HCT116 (cell line): ENCODE measurements around the gene ADAMTS19. TPM values are rescaled to one million over a fixed set of nuclear protein-coding genes. Genes with fewer than 3 reads are reported as not detected.

Experiments used
- ATAC-seq: fragments of 200-7000 bp; cut with Tn5 transposase; 2 replicates; pipeline ENCODE4 v1.9.1; 2020; ENCODE audit warnings: mild to moderate bottlenecking, moderate library complexity
- BruUV-seq: library from RNA; stranded (reverse); fragments of 400-500 nt; replicated peaks from 2 replicates; lab custom pipeline; 2021; lab: Mats Ljungman, UMichigan
- CTCF ChIA-PET: fragments of 300-600 bp; sonication (Branson Sonifier 250); formaldehyde crosslinking; loops from one replicate; lab custom pipeline; 2021; ENCODE audit warnings: antibody characterized with exemption; lab: Charles Lee
- POLR2A ChIA-PET: fragments of 300-600, 350-600 bp; sonication (Branson Sonifier 250); formaldehyde crosslinking; loops from one replicate; lab custom pipeline; 2021; ENCODE audit warnings: antibody characterized with exemption; lab: Charles Lee
- RAD21 ChIA-PET, 2 experiments: fragments of 300-600 bp; sonication (Branson Sonifier 250); formaldehyde crosslinking; loops; one replicate each; lab custom pipeline; 2023; ENCODE audit warnings: low total read pairs in 2 of 2; ENCODE audit not compliant: uncharacterized antibody in 2 of 2, unreplicated experiment in 2 of 2, low non-redundant PET in 1 of 2; lab: Charles Lee
- DNase-seq: peaks from one replicate; pipeline ENCODE4 v3.0.0-alpha.2; 2010; ENCODE audit warnings: low read depth, low spot score
- H2AFZ ChIP-seq: fragments of 200-600 bp; shearing (Covaris generic), sonication (generic); 2 replicates; pipeline ENCODE4 v1.6.1; 2017; ENCODE audit warnings: low read depth, mixed run types, mixed read lengths, antibody characterized with exemption, low read length; ENCODE audit not compliant: poor library complexity, severe bottlenecking
- H3K27ac ChIP-seq: 2 replicates; pipeline ENCODE4 v1.5.1; 2012; ENCODE audit warnings: low read depth, low read length
- H3K27me3 ChIP-seq: fragments of 200-600 bp; sonication (generic); 2 replicates; pipeline ENCODE4 v1.6.1; 2016; ENCODE audit warnings: mixed run types, low read length, mixed read lengths; ENCODE audit not compliant: insufficient read depth
- H3K36me3 ChIP-seq, 2 experiments: fragments of 200-500 bp in 1 of 2; fragments of 200-600 bp in 1 of 2; sonication (Bioruptor generic) in 1 of 2; sonication (generic) in 1 of 2; 2 replicates each; pipeline versions ENCODE4 v1.5.1 to v1.6.1; 2014 to 2016; ENCODE audit warnings: low read length in 2 of 2, inconsistent platforms in 1 of 2, mixed read lengths in 1 of 2, mixed run types in 1 of 2; ENCODE audit not compliant: insufficient read depth in 2 of 2, control insufficient read depth in 1 of 2
- H3K4me1 ChIP-seq, 2 experiments: fragments of 200-600 bp in 1 of 2; sonication (generic) in 1 of 2; 2 replicates each; pipeline versions ENCODE4 v1.5.1 to v1.6.1; 2012 to 2017; ENCODE audit warnings: low read length in 2 of 2, inconsistent platforms in 1 of 2, mild to moderate bottlenecking in 1 of 2, mixed read lengths in 1 of 2, mixed run types in 1 of 2, moderate library complexity in 1 of 2; ENCODE audit not compliant: insufficient read depth in 2 of 2, control insufficient read depth in 1 of 2
- H3K4me2 ChIP-seq: fragments of 200-600 bp; sonication (generic); 2 replicates; pipeline ENCODE4 v1.6.1; 2017; ENCODE audit warnings: mixed run types, low read length, mixed read lengths
- H3K4me3 ChIP-seq, 2 experiments: fragments of 200-600 bp in 1 of 2; sonication (generic) in 1 of 2; replicated peaks in 1 of 2; 2 replicates each; pipeline ENCODE4 v1.5.1; 2011 to 2016; ENCODE audit warnings: low read length in 2 of 2, control low read depth in 1 of 2, low read depth in 1 of 2, mild to moderate bottlenecking in 1 of 2, mixed read lengths in 1 of 2, mixed run types in 1 of 2
- H3K79me2 ChIP-seq: fragments of 200-600 bp; sonication (generic); 2 replicates; pipeline ENCODE4 v1.6.1; 2017; ENCODE audit warnings: mild to moderate bottlenecking, mixed run types, low read length, moderate library complexity, mixed read lengths; ENCODE audit not compliant: insufficient read depth
- H3K9ac ChIP-seq: fragments of 200-600 bp; sonication (generic); 2 replicates; pipeline ENCODE4 v1.6.1; 2016; ENCODE audit warnings: low read length, mixed read lengths
- H3K9me2 ChIP-seq: fragments of 200-600 bp; sonication (generic), shearing (Covaris generic); 2 replicates; pipeline ENCODE4 v1.6.1; 2017; ENCODE audit warnings: mixed run types, mild to moderate bottlenecking, moderate library complexity; ENCODE audit not compliant: insufficient read depth
- H3K9me3 ChIP-seq, 2 experiments: fragments of 200-500 bp in 1 of 2; fragments of 200-600 bp in 1 of 2; sonication (Bioruptor generic) in 1 of 2; sonication (generic) in 1 of 2; 2 replicates each; pipeline ENCODE4 v1.6.1; 2014 to 2017; ENCODE audit warnings: low read length in 2 of 2, mixed read lengths in 2 of 2, inconsistent platforms in 1 of 2, low read depth in 1 of 2, mild to moderate bottlenecking in 1 of 2, mixed run types in 1 of 2, moderate library complexity in 1 of 2; ENCODE audit not compliant: control insufficient read depth in 1 of 2, insufficient read depth in 1 of 2
- H4K20me1 ChIP-seq: fragments of 200-600 bp; sonication (generic), shearing (Covaris generic); 2 replicates; pipeline ENCODE4 v1.6.1; 2017; ENCODE audit warnings: mixed run types, mild to moderate bottlenecking, moderate library complexity; ENCODE audit not compliant: insufficient read depth
- ATF3 ChIP-seq: IDR thresholded peaks from 2 replicates; pipeline ENCODE4 v1.6.1; 2012
- CBX3 ChIP-seq: IDR thresholded peaks from 2 replicates; pipeline ENCODE4 v1.6.1; 2012; ENCODE audit warnings: low read depth
- CTCF ChIP-seq, 3 experiments: fragments of 200-600 bp in 1 of 3; sonication (generic) in 1 of 3; IDR thresholded peaks in 2 of 3; conservative IDR thresholded peaks in 1 of 3; 2 replicates each; pipeline ENCODE4 v1.5.1; 2012 to 2017; ENCODE audit warnings: low read depth in 2 of 3, low read length in 2 of 3, antibody characterized with exemption in 1 of 3, borderline replicate concordance in 1 of 3, control low read depth in 1 of 3, mild to moderate bottlenecking in 1 of 3, mixed read lengths in 1 of 3, mixed run types in 1 of 3, moderate library complexity in 1 of 3; ENCODE audit not compliant: insufficient read depth in 1 of 3
- EGR1 ChIP-seq: IDR thresholded peaks from 2 replicates; pipeline ENCODE4 v1.6.1; 2012; ENCODE audit warnings: low read depth
- ELF1 ChIP-seq: IDR thresholded peaks from 2 replicates; pipeline ENCODE4 v1.6.1; 2012; ENCODE audit warnings: low read depth, borderline replicate concordance
- EZH2 ChIP-seq: fragments of 200-600 bp; sonication (generic); IDR thresholded peaks from 2 replicates; pipeline ENCODE4 v1.6.1; 2017; ENCODE audit warnings: antibody characterized with exemption, mixed run types
- EZH2phosphoT487 ChIP-seq: fragments of 200-600 bp; IDR thresholded peaks from 2 replicates; pipeline ENCODE4 v1.6.1; 2018; ENCODE audit warnings: antibody characterized with exemption, borderline replicate concordance
- POLR2AphosphoS5 ChIP-seq: IDR thresholded peaks from 2 replicates; pipeline ENCODE4 v1.6.1; 2011; ENCODE audit warnings: mild to moderate bottlenecking, low read depth, low read length, moderate library complexity
- SRF ChIP-seq: IDR thresholded peaks from 2 replicates; pipeline ENCODE4 v1.6.1; 2012; ENCODE audit warnings: low read depth
- TCF7L2 ChIP-seq: IDR thresholded peaks from 2 replicates; pipeline ENCODE4 v1.7.0; 2011; ENCODE audit warnings: borderline replicate concordance, inconsistent platforms; ENCODE audit not compliant: insufficient read depth, insufficient read length; ENCODE audit errors: extremely low read depth
- YY1 ChIP-seq: IDR thresholded peaks from 2 replicates; pipeline ENCODE4 v1.6.1; 2011; ENCODE audit warnings: low read length, low read depth, moderate library complexity, mild to moderate bottlenecking; ENCODE audit not compliant: insufficient replicate concordance; ENCODE audit errors: extremely low read depth
- ZNF274 ChIP-seq: fragments of 200-500 bp; sonication (Bioruptor generic); IDR thresholded peaks from 2 replicates; pipeline ENCODE4 v1.6.1; 2014; ENCODE audit warnings: mild to moderate bottlenecking, low read depth, low read length, inconsistent platforms
- intact Hi-C: fragments of 100-400 bp; cut with micrococcal nuclease; formaldehyde crosslinking; loops from 2 replicates; pipeline ENCODE4 v1.10.0; 2022
- total RNA-seq: library from RNA; stranded (reverse); gene quantifications from one replicate; pipeline ENCODE4 v1.2.1, GENCODE V29; 2021; ENCODE audit not compliant: unreplicated experiment

Gene ADAMTS19
- total RNA-seq, 1 experiment from 2014 or later, result not detected

- Histone ChIP-seq H3K4me2 (no peak overlapping the region), H3K4me3 (no peak overlapping the region), H3K27ac (no peak overlapping the region), H4K20me1 (no peaks in the 10 kb centered on the region), H3K4me1 (no peaks in the 10 kb centered on the region), H2AFZ (no peak overlapping the region), H3K27me3 (no peaks in the 10 kb centered on the region), H3K36me3 (no peaks in the 10 kb centered on the region), H3K79me2 (no peaks in the 10 kb centered on the region), H3K9ac (no peak overlapping the region), H3K9me2 (no peaks in the 10 kb centered on the region), H3K9me3 (no peaks in the 10 kb centered on the region)
- POLR2A ChIA-PET, result no interaction called here
- BruUV-seq, result no TSS peak
- DNase-seq (no peak), ATAC-seq (no peak)
- TF ChIP-seq POLR2AphosphoS5 (no peak), EGR1 (no peak), YY1 (no peak), EZH2phosphoT487 (no peak), ATF3 (no peak), CTCF (IDR thresholded peaks at IDR 0.05 in 2 of 3, conservative IDR thresholded peaks at IDR 0.05 in 1 of 3; ENCODE audit: borderline replicate concordance in 1 of 3, insufficient read depth in 1 of 3, low read depth in 2 of 3, low read length in 2 of 3) (no peak), TCF7L2 (no peak), ZNF274 (no peak), ELF1 (no peak), CBX3 (no peak), SRF (no peak), EZH2 (no peak)
- intact Hi-C loops, result no loop called here
- RAD21 ChIA-PET, result no interaction called here
- CTCF ChIA-PET, result no interaction called here
Measured at GRCh38 chr5:129419292-129419691, 40.8 kb upstream of the ADAMTS19 start.
